Stimulated activated CD4-positive, alpha-beta T cell treated with anti-CD3 and anti-CD28 coated beads, Interleukin-1b, Interleukin-23, amount 100 ng/mL, for 24 hours (primary cell): ENCODE measurements around the gene ETV1.
"Not testable (repeated sequence)": the region's sequence is repeated elsewhere in the genome, so short reads cannot be mapped to it uniquely, and the experiment has no call there.

ENCODE experiments used
- DNase-seq, 4 experiments: peaks; one replicate each; pipeline ENCODE4 v3.0.0-alpha.2; 2020; ENCODE audit warnings: low read depth in 4 of 4, low spot score in 1 of 4

Gene ETV1

GRCh38 chr7:13933091-13933490 is 56.4 kb downstream of the ETV1 start:
- no peak for DNase-seq

DNA sequence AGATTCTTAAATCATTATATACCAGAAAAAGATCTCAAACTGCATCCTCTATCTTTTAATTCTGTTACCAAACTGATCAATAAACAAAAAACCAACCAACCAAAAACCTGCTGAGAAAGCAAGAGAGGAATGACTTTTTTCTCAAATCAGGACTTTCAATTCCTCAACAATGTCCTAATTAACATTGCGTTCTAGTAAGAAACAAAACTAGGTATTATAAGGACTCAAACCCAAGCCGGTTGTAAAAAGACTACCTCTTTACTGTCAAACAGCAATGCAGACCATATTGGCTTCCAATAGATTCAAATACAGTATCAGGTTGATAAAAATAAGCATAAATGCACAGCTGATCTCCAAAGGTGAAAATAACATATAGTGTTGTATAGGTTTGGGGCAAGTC is 57.3 kb downstream of the ETV1 start:
- no peak for DNase-seq

- DNase-seq = no peak
Observed at GRCh38 chr7:13921062-13921461, 68.4 kb downstream of the ETV1 start.

- no peak for DNase-seq
Observed at GRCh38 chr7:13920053-13920697, 69.3 kb downstream of the ETV1 start.

DNA sequence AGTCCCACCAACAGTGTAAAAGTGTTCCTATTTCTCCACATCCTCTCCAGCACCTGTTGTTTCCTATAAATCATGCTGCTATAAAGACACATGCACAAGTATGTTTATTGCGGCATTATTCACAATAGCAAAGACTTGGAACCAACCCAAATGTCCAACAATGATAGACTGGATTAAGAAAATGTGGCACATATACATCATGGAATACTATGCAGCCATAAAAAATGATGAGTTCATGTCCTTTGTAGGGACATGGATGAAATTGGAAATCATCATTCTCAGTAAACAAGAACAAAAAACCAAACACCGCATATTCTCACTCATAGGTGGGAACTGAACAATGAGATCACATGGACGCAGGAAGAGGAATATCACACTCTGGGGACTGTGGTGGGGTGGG is 71.1 kb downstream of the ETV1 start:
- not testable (repeated sequence) for DNase-seq

DNA sequence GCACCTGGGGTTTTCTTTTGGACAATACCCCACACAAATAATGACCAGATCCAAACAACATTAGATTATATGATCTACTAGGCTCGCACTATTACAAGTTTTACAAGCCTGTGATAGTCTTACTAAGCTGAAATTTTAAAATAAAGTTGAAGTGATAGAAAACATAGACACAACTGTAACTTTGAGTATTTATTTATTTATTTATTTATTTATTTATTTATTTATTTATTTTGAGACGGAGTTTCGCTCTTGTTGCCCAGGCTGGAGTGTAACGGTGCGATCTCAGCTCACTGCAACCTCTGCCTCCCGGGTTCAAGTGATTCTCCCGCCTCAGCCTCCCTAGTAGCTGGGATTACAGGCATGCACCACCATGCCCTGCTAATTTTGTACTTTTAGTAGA is 72.4 kb downstream of the ETV1 start:
- not testable (repeated sequence) for DNase-seq

- no peak for DNase-seq
Observed at GRCh38 chr7:13915891-13916290, 73.6 kb downstream of the ETV1 start.

DNA sequence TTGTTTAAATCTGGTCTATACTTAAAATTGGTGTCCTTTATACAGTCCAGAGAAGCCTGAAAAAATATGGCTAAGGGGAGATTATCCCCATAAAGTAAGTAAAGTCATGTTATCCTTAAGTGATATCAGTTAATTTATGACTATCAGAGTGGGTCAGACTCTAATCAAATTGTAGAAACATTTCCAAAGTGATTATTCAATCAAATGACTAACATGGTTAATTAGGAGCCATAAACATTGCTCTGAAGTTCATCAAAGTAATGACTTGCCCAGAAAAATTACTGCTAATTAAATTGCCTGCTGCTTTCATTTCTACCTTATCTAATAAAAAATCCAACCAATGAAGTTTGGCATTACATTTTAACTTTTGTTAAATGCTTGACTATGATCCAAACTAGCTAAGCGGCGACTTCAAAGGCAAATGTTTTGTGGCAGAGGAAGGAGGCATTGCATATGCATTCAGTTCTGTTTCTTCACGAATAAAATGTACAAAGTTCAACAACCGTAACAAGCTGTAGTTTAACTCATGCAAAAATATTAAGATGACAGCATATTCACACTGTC is 76.7 kb downstream of the ETV1 start:
- DNase-seq = no peak

- DNase-seq = no peak
Observed at GRCh38 chr7:13911909-13912308, 77.6 kb downstream of the ETV1 start.

- DNase-seq = no peak
Observed at GRCh38 chr7:13910805-13911551, 78.5 kb downstream of the ETV1 start.

GRCh38 chr7:13908667-13909397 is 80.6 kb downstream of the ETV1 start:
- DNase-seq = no peak

DNA sequence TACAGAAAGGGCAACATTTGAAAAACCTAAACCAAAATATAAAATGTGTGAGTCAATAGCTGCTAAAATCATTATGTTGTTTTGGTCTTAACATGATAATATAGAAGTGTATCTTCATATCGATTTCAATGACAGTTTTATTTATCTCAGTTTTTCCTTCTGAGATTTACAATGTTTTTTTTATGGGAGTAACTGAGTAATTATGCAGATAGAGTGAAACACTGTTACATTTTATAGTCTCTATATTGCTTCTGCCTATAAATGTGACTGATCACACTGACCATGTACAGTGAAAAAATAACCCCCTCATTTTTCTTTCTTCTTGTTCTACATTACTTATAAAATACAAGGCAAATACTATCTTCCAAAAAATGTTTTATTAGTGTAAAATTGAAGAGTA is 81.6 kb downstream of the ETV1 start:
- DNase-seq = no peak

GRCh38 chr7:13904689-13905088 is 84.8 kb downstream of the ETV1 start:
- DNase-seq = no peak

DNA sequence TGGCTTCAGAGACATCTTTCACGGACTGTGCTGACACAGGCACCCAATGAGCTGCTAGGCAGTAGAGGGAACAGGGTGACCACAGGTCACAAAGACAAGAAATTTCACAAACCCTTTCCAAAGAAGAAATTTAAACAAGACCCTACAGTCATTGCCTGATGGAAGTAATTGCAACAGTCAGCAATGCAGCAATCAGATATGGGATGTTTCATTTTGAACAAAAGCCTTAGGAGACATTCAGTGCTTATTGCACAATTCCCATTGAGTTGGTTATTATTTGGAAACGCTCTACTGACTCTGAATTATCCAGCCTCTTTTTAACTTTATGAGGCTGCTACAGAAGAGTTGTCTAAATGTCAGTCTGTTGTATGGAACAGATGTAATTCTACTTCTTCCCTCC is 85.5 kb downstream of the ETV1 start:
- DNase-seq = no peak

- DNase-seq = no peak
Observed at GRCh38 chr7:13901577-13901976, 87.9 kb downstream of the ETV1 start.

- DNase-seq = no peak
Observed at GRCh38 chr7:13898957-13899670, 90.4 kb downstream of the ETV1 start.

DNA sequence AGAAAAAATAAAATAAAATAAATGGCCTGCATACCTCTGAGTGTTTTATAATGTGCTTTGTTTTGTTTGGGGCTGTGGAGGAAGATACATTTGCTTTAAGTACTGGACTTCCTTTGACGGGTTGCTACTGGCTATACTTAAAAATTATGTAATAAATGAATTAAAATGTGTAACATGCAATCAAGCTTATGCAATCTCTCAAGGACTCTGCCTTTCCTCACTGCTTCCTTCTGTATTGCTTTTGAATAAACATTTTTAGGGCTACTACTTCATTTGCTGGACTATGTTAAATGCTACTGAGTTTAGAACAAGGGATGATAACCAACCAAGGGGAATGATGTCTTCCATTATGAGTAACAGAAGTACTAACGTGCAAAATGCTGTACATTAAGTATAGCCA is 91.6 kb downstream of the ETV1 start:
- no peak for DNase-seq

GRCh38 chr7:13894954-13895353 is 94.5 kb downstream of the ETV1 start:
- DNase-seq = no peak

GRCh38 chr7:13894377-13894776 is 95.1 kb downstream of the ETV1 start:
- DNase-seq = no peak

DNA sequence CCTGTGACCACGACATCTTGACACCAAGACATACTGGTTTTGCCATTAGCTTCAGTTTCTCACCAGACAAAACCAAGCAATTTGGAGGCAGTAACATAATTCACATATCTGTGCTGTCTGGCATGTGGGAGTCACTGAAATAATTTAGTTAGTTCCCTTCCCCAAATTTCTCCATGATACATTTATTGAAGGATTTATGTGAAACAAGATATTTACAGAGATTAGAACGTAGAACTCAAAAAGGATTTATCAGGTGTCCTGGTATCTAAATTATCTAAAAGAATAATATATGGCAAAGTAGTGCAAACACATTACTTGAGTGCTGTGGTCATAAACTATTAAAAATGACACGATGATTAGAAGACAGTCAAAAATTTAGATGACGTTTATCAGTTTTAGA is 98.7 kb downstream of the ETV1 start:
- DNase-seq = no peak

GRCh38 chr7:13886356-13886755 is 103.1 kb downstream of the ETV1 start:
- no peak for DNase-seq
